Measurements from ENCODE around the gene ZNF497. TPM values are rescaled to one million over a fixed set of nuclear protein-coding genes. Genes with fewer than 3 reads are reported as not detected.
A peak's percentile ranks its signal among the peaks of the same experiment; 100 is the strongest.

Gene ZNF497
- total and polyA plus RNA-seq, 2 of the 8 experiments (the other 6 are each of a cell fraction or from before 2014, with no cell fraction given) = 0.93 to 1.4 TPM

DNA sequence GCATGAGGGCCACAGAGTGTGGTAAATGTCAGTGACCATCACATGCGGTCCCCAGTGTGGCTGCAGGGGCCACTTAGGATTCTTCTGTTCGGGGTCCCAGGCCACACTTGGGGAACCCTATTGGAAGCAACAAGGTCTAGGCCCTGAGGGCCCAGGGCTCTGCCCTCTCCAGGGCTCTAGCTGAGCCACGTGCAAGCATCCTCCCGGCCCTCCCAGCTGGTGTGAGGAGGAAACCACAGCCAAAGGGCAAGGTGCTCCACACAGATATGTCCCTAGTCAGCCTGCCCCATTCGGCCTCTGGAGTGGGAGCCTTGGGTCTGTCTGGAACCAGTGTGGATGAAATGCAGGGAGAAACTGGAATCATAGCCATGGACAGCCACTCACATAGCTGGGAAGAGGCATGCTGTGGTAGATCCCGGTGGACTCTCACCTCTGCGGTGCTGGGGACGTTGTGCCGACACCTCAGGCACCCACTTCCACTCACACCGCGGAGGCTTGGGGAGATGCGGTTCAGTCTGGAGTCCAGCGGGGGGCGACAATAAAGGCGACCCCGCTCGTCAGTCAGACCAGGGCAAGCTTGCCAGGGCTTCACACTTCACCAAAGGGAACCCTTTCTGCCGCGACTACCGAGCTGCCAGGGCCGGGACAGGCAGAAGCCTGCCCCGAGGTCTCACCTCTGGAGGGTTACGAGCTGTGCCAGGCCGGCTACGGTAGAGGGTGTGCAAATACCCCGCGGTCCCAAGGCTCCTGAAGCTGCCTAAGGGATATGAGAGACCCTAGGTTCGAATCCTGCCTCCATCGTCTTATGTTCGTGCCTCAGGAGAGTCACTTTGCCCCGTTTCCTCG lies 4.3 kb upstream of the ZNF497 start:
- WGBS, 2 experiments (ENCODE audit: extremely low coverage in 1 of 2, insufficient coverage in 1 of 2, insufficient read length in 1 of 2, insufficient replicate concordance in 2 of 2, low coverage in 1 of 2, low lambda C conversion rate in 2 of 2, missing lambda C conversion rate in 1 of 2) = 80% methylated on average over 32 of the region's 32 CpGs; no CpG with 5 or more reads in 1 of the 2 experiments
- Histone ChIP-seq H3K27ac (ENCODE audit: low read depth, low read length) (no peak overlapping the region), H3K9me3 (ENCODE audit: insufficient read depth in 2 of 2, low read depth in 1 of 2, low read length in 1 of 2) (no peaks in the 10 kb centered on the region), H3K4me2 (ENCODE audit: insufficient read depth in 1 of 2, low read depth in 2 of 2, low read length in 2 of 2) (no peak overlapping the region), H3K36me3 (ENCODE audit: control insufficient read depth in 2 of 4, insufficient read depth in 4 of 4, low read length in 3 of 4) (peaks cover 0 to 2% (median 0%) of the 10 kb centered on the region in 4 experiments; a peak in 2 of 8 replicates), H2BK15ac (ENCODE audit: low read length) (no peak overlapping the region), H3K9ac (replicated peaks in 1 of 4; ENCODE audit: extremely low read depth in 1 of 4, low read depth in 3 of 4, low read length in 3 of 4) (no peak overlapping the region), H2AFZ (ENCODE audit: low read length) (no peak overlapping the region), H2BK120ac (replicated peaks; ENCODE audit: low read depth, low read length) (no peak overlapping the region), H4K91ac (replicated peaks; ENCODE audit: insufficient read length, low read length) (no peak overlapping the region), H4K20me1 (replicated peaks in 1 of 2; ENCODE audit: control insufficient read depth in 1 of 2, insufficient read depth in 2 of 2, low read length in 2 of 2) (peaks cover 0 to 3% of the 10 kb centered on the region in 2 experiments), H3K14ac (ENCODE audit: insufficient read length) (no peak overlapping the region), H2BK12ac (ENCODE audit: low read depth, low read length) (no peak overlapping the region), H3K23ac (ENCODE audit: insufficient read length) (no peak overlapping the region), H3K27me3 (replicated peaks in 1 of 4; ENCODE audit: control insufficient read depth in 3 of 4, extremely low read depth in 1 of 4, insufficient read depth in 3 of 4, low read length in 3 of 4) (no peaks in the 10 kb centered on the region), H4K8ac (ENCODE audit: extremely low read depth, insufficient read depth, low read length) (no peak overlapping the region), H3K56ac (replicated peaks; ENCODE audit: insufficient read length, low read depth, low read length) (no peak overlapping the region), H3K4ac (replicated peaks; ENCODE audit: insufficient read length, low read depth, low read length) (no peak overlapping the region), H3K18ac (ENCODE audit: extremely low read depth, low read length) (no peak overlapping the region; the same call in 1 of the 2 replicates), H3K4me3 (ENCODE audit: extremely low read depth in 1 of 4, insufficient read depth in 2 of 4, low read depth in 3 of 4, low read length in 4 of 4) (no peak overlapping the region), H2AK5ac (ENCODE audit: low read depth, low read length) (no peak overlapping the region), H3K4me1 (replicated peaks in 1 of 4; ENCODE audit: control insufficient read depth in 3 of 4, insufficient read depth in 4 of 4, low read length in 3 of 4) (peaks cover 0 to 3% (median 0%) of the 10 kb centered on the region in 4 experiments; a peak in 2 of 7 replicates), H2BK20ac (ENCODE audit: low read length) (no peak overlapping the region), H4K5ac (ENCODE audit: insufficient read length, low read depth, low read length) (no peak overlapping the region), H2BK5ac (ENCODE audit: low read depth, low read length) (peak overlapping the region; percentile 9; the same call in 1 of the 2 replicates), H3K79me1 (ENCODE audit: low read depth, low read length) (no peaks in the 10 kb centered on the region), H3K23me2 (ENCODE audit: low read depth, low read length) (peaks cover 4% of the 10 kb centered on the region), H3K79me2 (ENCODE audit: control insufficient read depth in 1 of 2, insufficient read depth in 2 of 2, low read length in 2 of 2) (no peaks in the 10 kb centered on the region)
- ChIA-PET POLR2A (ENCODE audit: partially characterized antibody) (interaction anchor here (1.0 to 7.6 kb wide), 7 partner anchors 10 to 110 kb away, joined by 3 to 94 read pairs (median 3); partner anchors contain the start of gene RPS5), CTCF (ENCODE audit: partially characterized antibody) (interaction anchor here (0.6 to 2.4 kb wide), 13 partner anchors 9 to 153 kb away, joined by 3 to 11 read pairs (median 4); partner anchors contain the start of genes RNF225 and ZNF324B)
- no peak for DNase-seq (ENCODE audit: low read depth in 1 of 2, low spot score in 2 of 2)
- TF ChIP-seq, protein P1, sequence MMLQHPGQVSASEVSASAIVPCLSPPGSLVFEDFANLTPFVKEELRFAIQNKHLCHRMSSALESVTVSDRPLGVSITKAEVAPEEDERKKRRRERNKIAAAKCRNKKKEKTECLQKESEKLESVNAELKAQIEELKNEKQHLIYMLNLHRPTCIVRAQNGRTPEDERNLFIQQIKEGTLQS (IDR thresholded peaks at IDR 0.05; ENCODE audit: insufficient read depth, low read depth, low read length) = no peak
- TF ChIP-seq, protein P2, sequence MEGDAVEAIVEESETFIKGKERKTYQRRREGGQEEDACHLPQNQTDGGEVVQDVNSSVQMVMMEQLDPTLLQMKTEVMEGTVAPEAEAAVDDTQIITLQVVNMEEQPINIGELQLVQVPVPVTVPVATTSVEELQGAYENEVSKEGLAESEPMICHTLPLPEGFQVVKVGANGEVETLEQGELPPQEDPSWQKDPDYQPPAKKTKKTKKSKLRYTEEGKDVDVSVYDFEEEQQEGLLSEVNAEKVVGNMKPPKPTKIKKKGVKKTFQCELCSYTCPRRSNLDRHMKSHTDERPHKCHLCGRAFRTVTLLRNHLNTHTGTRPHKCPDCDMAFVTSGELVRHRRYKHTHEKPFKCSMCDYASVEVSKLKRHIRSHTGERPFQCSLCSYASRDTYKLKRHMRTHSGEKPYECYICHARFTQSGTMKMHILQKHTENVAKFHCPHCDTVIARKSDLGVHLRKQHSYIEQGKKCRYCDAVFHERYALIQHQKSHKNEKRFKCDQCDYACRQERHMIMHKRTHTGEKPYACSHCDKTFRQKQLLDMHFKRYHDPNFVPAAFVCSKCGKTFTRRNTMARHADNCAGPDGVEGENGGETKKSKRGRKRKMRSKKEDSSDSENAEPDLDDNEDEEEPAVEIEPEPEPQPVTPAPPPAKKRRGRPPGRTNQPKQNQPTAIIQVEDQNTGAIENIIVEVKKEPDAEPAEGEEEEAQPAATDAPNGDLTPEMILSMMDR (IDR thresholded peaks at IDR 0.05; ENCODE audit: control extremely low read depth in 1 of 3, insufficient read depth in 1 of 3, low read depth in 1 of 3, low read length in 3 of 3) = peak; percentile 20 to 57 (median 53)
- peak; percentile 19; the same call in 1 of the 2 replicates for TF ChIP-seq GABPA (IDR thresholded peaks at IDR 0.05; ENCODE audit: borderline replicate concordance, insufficient read depth, low read length)
- peak; percentile 21 to 35; a peak in 2 of 4 replicates for TF ChIP-seq RAD21 (IDR thresholded peaks at IDR 0.05 in 1 of 2, conservative IDR thresholded peaks at IDR 0.05 in 1 of 2; ENCODE audit: low read depth in 2 of 2, low read length in 2 of 2)
- no peak for FAIRE-seq

All from H1 (cell line).